Stimulated activated CD4-positive, alpha-beta T cell treated with anti-CD3 and anti-CD28 coated beads, TNF-alpha, amount 100 ng/mL, for 4 hours (primary cell): ENCODE results near the gene ELK1.

ENCODE experiments used
- DNase-seq, 3 experiments: peaks; one replicate each; pipeline ENCODE4 v3.0.0-alpha.2; 2020; ENCODE audit warnings: low read depth in 3 of 3

The ELK1 gene

DNA sequence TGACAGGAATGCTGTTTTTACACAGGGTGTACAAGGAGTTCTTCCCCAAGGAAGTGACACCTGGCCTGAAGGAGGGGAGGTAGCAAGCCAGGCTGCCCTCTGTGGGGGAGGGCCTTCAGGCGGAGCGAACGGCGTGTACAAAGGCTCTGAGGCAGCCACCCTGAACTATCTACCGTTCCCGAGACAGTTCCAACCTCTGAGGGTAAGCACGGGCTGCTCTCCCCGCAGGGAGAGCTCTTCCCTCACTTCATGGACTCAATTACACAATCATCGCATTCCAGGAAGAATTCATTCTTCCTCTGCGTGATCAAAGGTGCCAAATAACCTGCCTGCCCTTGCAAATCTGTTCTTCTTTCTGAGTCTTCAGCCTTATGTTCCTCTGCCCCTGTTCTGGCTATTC lies 4.8 kb downstream of the ELK1 start:
- DNase-seq, result no peak

DNA sequence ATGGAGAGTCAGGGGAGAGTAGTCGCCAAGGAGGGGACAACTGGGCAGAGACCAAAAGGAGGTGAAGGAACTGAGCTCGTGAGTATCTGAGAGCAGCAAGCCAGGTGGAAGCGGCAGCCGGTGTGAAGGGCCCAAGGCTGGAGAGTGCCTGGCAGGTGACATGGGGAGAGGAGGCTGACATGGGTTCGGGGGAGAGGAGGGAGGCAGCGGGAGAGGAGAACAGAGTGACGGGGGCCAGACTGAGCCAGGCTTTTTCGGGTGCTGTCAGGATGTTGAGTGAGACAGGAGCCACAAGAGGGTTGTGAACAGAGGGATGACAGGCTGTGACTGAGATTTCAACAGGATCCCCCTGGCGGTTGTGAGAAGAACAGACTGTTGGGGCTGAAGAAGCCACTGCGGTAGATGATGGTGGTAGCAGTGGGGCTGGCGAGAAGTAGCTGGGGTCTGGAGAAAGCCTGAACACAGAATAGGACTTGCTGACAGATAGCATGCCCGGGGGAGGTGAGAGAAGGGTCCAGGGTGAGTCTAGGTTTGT lies 5.7 kb downstream of the ELK1 start:
- DNase-seq, result no peak

DNA sequence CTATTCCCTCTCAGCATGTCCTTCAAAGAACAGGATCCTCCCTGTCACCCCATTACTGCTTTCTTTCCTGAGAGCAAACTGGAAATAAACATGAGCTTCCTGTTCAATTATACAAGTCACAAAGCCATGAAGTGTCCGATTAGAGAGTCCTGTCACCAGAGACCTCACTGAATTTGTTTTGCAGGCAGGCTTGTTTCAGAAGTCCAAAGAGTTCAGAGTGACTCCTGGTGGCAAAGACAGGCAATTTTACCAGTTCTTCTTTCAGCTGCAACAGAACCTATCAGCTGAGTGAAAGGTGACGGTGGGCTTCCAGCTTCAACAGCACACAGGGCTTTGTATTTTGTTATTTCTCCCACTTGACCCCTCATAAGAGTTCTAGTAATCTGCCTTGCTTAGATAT lies 6.4 kb downstream of the ELK1 start:
- no peak for DNase-seq

- no peak for DNase-seq
These were observed 11.5 kb downstream of the ELK1 start for GRCh38 chrX:47638816-47639215.

DNA sequence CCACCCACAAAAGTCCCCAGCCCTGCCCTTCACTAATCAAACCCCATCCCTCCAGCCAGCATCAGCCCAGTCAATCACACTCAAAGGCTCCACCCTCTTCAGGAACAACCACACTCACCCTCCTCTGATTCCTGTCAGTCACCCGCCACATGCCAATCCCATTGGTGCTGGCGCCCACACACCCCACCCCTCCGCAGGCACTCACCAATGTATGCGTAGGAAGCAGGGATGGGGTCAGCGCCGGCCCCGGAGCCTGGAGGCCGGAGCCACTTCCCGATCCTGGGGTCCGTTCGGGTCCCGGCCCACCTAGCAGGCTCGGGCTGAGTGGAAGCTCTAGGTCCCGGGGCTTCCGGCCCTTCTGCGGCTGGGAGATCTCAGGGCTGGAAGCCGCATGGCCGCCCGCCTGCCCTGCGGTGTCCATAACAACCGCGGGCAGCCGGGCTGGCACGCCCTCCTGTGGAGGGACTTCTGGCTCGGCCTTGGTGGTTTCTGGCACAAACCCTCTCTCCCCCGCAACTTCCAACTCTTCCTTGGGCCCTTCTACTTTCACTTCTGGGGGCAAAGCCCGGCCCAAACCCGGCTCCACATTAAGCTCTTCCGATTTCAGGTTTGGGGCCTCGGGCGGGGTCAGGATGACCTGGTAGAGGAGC lies 12.7 kb downstream of the ELK1 start:
- DNase-seq, result no peak

- DNase-seq, result no peak
These were observed 15.3 kb downstream of the ELK1 start for GRCh38 chrX:47634871-47635575.

GRCh38 chrX:47633689-47634590 lies 16.4 kb downstream of the ELK1 start:
- DNase-seq, result no peak

GRCh38 chrX:47632666-47633065 lies 17.7 kb downstream of the ELK1 start:
- DNase-seq, result no peak

DNA sequence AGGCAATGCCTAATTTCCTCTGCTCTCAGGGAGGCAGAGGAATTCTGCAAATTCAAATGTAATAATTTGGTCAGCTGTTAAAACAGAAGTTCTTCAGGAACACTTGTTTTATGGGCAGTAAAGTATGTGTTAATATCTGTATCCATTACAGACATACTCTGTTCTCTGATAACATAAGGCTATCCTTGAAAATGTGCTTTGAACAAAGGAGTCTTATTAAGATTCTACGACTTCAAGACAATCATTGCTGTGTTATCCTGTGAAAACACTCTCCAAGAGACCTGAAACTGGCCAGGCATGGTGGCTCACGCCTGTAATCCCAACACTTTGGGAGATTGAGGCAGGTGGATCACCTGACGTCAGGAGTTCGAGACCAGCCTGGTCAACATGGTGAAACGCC lies 18.7 kb downstream of the ELK1 start:
- DNase-seq, result no peak

DNA sequence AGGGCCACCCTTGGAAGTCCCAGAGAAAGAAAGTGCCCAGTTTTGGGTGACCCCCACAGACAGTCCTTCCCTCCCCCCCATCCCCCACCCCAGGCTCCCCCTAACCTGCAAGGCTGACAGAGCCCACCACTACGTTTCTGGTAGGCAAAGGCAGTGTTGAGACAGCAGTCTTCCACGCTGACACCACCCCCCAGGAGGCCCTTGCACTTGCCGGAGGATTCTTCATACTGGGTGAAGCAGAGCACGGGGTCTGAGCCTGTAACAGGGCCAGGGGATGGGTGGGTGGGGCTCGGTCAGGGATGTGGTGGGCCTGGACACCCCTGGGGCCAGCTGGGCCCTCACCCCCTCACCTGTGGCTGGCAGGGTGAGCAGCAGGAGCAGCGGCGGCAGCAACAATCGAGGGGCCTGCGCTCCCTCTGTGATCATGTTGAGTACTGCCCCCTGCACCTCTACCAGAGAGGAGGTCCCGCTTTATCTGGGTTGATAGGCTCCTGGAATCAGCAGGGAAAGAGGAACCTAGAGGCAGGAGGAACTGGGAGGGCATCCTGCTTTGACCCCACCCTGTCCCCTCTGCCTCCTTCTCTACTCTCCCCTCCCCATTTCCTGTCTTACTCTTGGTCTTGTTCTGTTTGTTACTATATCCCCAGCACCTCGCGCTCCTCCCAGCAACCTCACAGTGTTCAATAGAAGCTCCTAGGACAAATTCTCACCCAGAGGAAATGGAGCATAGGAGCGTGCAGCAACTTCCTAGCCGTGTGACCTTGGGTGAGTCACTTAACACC lies 20.8 kb downstream of the ELK1 start, which contains the start of gene CFP:
Gene CFP (minus strand): TSS at position 512 of the 782 bp plus-strand sequence. CDS start 86 bp downstream, at position 426.
- no peak for DNase-seq

DNA sequence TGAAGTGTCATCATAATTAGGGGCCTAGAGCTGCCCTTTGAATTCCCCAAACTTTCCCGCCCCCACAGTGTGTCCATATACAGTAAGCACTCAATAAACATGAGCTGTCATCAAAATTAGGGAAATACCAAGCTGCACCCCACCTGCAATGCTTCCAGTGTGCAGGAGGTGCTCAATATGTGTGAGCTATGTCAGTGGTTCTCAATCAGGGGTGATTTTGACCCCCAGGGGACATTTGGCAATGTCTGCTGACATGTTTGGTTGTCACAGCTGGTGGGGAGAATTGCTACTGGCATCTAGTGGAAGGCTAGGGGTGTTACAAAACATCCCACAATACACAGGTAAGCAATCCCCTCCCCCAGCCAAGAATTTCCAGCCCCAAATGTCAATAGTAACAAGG lies 21.4 kb downstream of the ELK1 start:
- DNase-seq, result no peak

GRCh38 chrX:47625365-47625764 lies 25.0 kb downstream of the ELK1 start:
- DNase-seq, result no peak

DNA sequence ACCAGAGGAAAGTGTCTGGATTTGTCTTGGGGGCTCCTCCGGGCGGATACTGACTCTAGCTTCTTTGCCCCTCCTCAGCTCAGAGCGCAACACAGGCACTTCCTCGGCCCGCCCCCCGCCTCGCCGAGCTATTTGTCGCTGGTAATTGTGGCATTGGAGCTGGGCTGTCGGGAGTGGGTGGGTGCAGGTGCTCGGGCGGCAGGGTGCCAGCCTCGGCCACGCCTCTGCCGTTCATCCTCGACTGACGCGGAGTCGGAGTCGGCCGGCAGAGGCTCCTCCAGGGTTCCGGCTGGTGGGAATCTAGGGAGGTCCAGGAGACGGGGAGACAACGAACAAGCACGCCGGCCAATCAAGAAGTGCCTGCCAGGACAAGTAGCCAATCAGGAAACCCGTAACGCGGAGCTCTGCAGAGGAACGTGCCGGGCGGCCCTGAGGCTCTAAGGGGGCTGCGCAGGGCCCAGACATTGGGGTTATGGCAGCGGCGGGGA lies 26.8 kb downstream of the ELK1 start:
- DNase-seq, result peak in 2 of 3 experiments; percentile 7 to 22

GRCh38 chrX:47621851-47622250 lies 28.5 kb downstream of the ELK1 start:
- no peak for DNase-seq

DNA sequence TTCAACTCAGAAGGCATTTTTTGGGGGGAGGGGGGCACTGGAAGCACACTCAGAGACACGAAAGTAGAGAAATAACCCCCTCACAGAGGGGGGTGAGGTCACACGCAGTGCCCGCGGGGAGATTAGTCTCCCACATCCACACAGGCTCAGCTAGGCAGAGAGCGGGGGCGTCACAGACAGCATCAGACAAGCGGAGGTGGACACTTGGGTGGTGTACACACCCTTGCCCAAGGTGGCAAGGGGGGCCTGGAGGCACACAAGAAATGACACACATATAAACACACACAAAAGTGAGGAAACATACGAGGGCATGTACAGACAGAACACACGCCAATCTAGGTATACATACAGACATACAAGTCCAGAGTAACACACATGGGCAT lies 30.1 kb downstream of the ELK1 start:
- DNase-seq, result no peak

- peak; percentile 55 to 69 (median 56) for DNase-seq
These were observed 30.7 kb downstream of the ELK1 start, which contains the start of gene SYN1 for GRCh38 chrX:47619486-47620302. TSS of gene SYN1 (minus strand) at chrX:47619857. CDS start at chrX:47619728, 129 bp downstream.

DNA sequence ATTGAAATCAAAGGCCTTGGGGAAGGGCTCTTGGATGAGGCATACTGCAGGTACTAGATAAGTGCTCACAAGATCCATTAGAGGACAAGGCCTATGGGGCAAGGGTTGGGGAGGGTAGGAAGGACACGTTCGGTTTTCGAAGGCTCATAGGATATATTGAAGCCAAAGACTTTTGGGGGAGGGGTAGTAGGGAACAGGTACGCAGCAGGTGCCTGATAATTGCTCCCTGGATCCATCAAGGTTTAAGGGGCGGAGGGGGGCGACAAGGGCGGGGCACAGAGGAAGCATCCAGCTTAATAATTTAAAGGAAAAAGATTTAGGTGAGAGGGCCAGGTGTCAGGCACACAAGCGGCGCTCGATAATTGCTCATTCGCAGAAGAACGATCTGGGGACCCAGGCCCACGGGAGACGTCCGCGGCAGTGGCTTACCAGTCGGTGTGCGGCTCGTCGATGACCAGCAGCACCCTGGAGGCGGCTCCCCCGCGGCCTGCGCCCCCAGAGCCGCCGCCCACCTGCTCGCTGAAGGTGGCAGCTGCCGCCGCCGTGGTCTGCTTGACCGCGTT lies 31.4 kb downstream of the ELK1 start:
- no peak for DNase-seq

DNA sequence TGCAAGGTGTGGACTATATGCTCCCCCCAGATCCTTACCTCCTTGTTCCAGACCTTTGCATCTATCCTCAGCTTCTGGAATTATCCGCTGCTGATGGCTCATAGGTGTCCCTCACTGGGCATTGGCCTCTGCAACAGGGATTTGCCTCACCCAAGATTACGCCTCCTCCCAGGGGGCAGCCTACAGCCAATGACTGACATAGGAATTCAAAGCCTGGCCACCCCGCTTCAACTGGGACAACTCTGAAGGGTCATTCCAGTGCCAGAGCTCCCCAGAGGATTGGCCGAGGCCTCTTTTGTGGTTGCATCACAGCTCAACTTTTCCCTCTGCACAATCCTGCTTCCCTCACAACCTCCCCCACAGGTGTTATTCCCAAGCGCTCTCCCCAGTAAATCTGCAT lies 35.7 kb downstream of the ELK1 start:
- no peak for DNase-seq

- no peak for DNase-seq
These were observed 37.3 kb downstream of the ELK1 start for GRCh38 chrX:47613082-47613481.

GRCh38 chrX:47612418-47612817 lies 37.9 kb downstream of the ELK1 start:
- DNase-seq, result no peak
